HEK293T (cell line): ENCODE measurements around the gene GALP.
"Not testable (repeated sequence)": the region's sequence is repeated elsewhere in the genome, so short reads cannot be mapped to it uniquely, and the experiment has no call there.

ENCODE experiments used
- CTCF ChIA-PET: fragments of 350-600 bp; formaldehyde crosslinking; extraction: SDS; loops from one replicate; lab custom pipeline; 2021; ENCODE audit warnings: antibody characterized with exemption, inconsistent platforms; lab: Yijun Ruan, JAX
- POLR2A ChIA-PET: fragments of 350-600 bp; formaldehyde crosslinking; extraction: SDS; loops from one replicate; lab custom pipeline; 2020; ENCODE audit warnings: antibody characterized with exemption, inconsistent platforms; lab: Yijun Ruan, JAX
- DNase-seq: peaks from one replicate; pipeline ENCODE4 v3.0.0; 2012; ENCODE audit warnings: mixed read lengths; ENCODE audit errors: extremely low spot score
- ARNT ChIP-seq: fragments of 450-650 bp; IDR thresholded peaks from 2 replicates; pipeline ENCODE4 v1.6.1; 2017; ENCODE audit warnings: mild to moderate bottlenecking
- BHLHE40 ChIP-seq: fragments of 450-650 bp; IDR thresholded peaks from 2 replicates; pipeline ENCODE4 v1.6.1; 2016; ENCODE audit warnings: mild to moderate bottlenecking, moderate library complexity, borderline replicate concordance
- CTBP1 ChIP-seq: fragments of 450-650 bp; IDR thresholded peaks from 2 replicates; pipeline ENCODE4 v1.6.1; 2016; ENCODE audit warnings: borderline replicate concordance
- ELF4 ChIP-seq: fragments of 450-650 bp; IDR thresholded peaks from 2 replicates; pipeline ENCODE4 v1.6.1; 2017; ENCODE audit warnings: antibody characterized with exemption
- FOXA1 ChIP-seq: fragments of 450-650 bp; IDR thresholded peaks from 2 replicates; pipeline ENCODE4 v1.6.1; 2016; ENCODE audit warnings: mild to moderate bottlenecking
- FOXK2 ChIP-seq: fragments of 450-650 bp; IDR thresholded peaks from 2 replicates; pipeline ENCODE4 v1.6.1; 2016; ENCODE audit warnings: mild to moderate bottlenecking
- FOXM1 ChIP-seq: fragments of 450-650 bp; IDR thresholded peaks from 2 replicates; pipeline ENCODE4 v1.6.1; 2017; ENCODE audit warnings: mild to moderate bottlenecking, borderline replicate concordance
- HDGF ChIP-seq: fragments of 450-650 bp; IDR thresholded peaks from 2 replicates; pipeline ENCODE4 v1.6.1; 2017; ENCODE audit warnings: antibody characterized with exemption, borderline replicate concordance
- L3MBTL2 ChIP-seq: fragments of 450-650 bp; conservative IDR thresholded peaks from 2 replicates; pipeline ENCODE4 v1.6.1; 2016; ENCODE audit warnings: mild to moderate bottlenecking
- LEF1 ChIP-seq: fragments of 450-650 bp; IDR thresholded peaks from 2 replicates; pipeline ENCODE4 v1.6.1; 2017; ENCODE audit warnings: mild to moderate bottlenecking, borderline replicate concordance
- NFRKB ChIP-seq: fragments of 450-650 bp; IDR thresholded peaks from 2 replicates; pipeline ENCODE4 v1.6.1; 2016; ENCODE audit warnings: mild to moderate bottlenecking, moderate library complexity
- SP1 ChIP-seq: fragments of 450-650 bp; IDR thresholded peaks from 2 replicates; pipeline ENCODE4 v1.6.1; 2017
- SUZ12 ChIP-seq: fragments of 450-650 bp; IDR thresholded peaks from 2 replicates; pipeline ENCODE4 v1.6.1; 2016; ENCODE audit warnings: mild to moderate bottlenecking
- TARDBP ChIP-seq: fragments of 450-650 bp; IDR thresholded peaks from 2 replicates; pipeline ENCODE4 v1.6.1; 2016
- ZNF384 ChIP-seq: fragments of 450-650 bp; IDR thresholded peaks from 2 replicates; pipeline ENCODE4 v1.6.1; 2016
- TF ChIP-seq, protein P1 (sequence below): fragments of 450-650 bp; IDR thresholded peaks from 2 replicates; pipeline ENCODE4 v1.6.1; 2016

Gene GALP

DNA sequence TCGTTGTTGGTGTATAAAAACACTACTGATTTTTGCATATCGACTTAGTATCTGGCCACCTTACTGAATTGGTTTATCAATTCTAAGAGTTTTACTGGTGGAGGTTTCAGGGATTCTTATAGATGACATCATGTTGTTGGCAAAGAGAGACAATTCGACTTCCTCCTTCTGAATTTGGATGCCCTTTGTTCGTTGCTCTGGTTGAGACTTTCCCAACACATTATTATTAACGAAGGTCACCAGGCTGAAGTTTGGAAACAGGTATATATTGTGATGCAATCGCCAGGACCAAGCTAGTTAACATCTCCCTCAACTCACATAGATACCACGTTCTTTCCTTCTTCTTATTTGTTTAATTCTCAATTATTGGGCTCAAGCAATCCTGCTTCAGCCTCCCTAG is 23.9 kb downstream of the GALP start:
- CTCF ChIA-PET, result no interaction called here
- POLR2A ChIA-PET, result no interaction called here
- no peak for DNase-seq
- TF ChIP-seq HDGF (no peak), BHLHE40 (no peak)

DNA sequence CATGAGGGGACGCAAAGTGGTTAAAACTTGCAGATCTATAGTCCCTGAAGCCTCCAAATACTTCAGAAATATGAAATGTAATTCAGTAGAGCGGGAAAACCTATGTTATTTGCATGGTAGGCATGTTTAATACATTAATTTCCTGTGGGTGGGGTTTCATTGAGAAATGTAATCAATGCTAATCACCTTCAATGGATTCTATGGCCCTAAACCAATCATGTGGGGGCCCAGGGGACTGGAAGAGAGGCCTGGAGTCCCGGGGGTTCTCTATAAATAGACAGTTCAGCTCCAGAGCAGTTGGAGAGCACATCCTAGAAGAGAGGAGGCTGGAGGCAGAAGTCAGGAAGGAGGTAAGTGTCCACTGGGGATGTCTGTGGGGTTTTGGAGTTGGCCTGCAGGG is 26.2 kb downstream of the GALP start, which contains the start of gene ZSCAN5C:
Gene ZSCAN5C (plus strand): TSS at position 301 of the 400 bp plus-strand sequence. CDS start 3,641 bp downstream, outside the sequence.
- CTCF ChIA-PET, result no interaction called here
- no peak for DNase-seq
- POLR2A ChIA-PET, result no interaction called here
- no peak for TF ChIP-seq L3MBTL2
- no peak for TF ChIP-seq TARDBP

DNA sequence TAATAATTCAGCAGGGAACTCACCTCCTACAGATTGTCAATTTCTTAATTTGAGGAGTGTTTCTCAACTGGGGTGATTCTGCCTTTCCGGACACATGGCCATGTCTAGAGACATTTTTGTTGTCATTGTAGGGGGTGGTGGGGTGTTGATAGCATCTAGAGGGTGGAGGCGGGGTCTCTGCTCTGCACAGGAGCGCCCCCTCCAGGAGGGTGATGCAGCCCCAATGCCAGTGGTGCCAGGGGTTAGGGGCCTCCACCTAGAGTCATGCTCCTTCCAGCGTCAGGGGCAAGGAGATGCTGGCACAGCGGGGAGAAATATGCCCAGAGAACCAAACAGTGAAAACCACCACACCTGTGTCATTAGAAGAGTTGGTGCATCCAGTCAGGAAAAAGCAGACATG is 31.8 kb downstream of the GALP start:
- POLR2A ChIA-PET, CTCF ChIA-PET, DNase-seq: not testable (repeated sequence)

DNA sequence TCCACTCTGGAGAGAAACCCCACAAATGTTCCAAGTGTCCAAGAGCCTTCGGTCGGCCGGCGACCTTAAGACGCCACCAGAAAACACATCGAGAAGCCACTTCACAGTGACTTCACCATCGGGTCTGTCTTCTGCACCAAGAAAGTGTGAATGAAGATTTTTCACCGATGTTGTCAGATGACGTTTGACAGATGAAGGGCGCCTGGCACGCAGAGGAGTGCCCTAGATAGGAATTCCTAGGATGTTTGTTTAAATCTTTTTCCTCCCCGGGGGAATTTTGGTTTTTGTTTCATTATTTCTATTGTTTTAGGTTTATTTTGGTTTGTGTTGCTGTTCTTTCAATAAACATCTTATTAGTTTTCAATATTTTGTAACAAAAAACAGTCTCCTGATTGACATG is 33.3 kb downstream of the GALP start:
- TF ChIP-seq ELF4 (no peak), FOXA1 (no peak), TARDBP (no peak), L3MBTL2 (no peak), HDGF (no peak), SP1 (no peak), ZNF384 (no peak), BHLHE40 (no peak), SUZ12 (no peak), FOXK2 (no peak), ARNT (no peak), CTBP1 (no peak), NFRKB (no peak)
- TF ChIP-seq, protein P1, sequence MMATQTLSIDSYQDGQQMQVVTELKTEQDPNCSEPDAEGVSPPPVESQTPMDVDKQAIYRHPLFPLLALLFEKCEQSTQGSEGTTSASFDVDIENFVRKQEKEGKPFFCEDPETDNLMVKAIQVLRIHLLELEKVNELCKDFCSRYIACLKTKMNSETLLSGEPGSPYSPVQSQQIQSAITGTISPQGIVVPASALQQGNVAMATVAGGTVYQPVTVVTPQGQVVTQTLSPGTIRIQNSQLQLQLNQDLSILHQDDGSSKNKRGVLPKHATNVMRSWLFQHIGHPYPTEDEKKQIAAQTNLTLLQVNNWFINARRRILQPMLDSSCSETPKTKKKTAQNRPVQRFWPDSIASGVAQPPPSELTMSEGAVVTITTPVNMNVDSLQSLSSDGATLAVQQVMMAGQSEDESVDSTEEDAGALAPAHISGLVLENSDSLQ, result no peak
- no peak for DNase-seq
- ChIA-PET POLR2A (no interaction called here), CTCF (no interaction called here)

DNA sequence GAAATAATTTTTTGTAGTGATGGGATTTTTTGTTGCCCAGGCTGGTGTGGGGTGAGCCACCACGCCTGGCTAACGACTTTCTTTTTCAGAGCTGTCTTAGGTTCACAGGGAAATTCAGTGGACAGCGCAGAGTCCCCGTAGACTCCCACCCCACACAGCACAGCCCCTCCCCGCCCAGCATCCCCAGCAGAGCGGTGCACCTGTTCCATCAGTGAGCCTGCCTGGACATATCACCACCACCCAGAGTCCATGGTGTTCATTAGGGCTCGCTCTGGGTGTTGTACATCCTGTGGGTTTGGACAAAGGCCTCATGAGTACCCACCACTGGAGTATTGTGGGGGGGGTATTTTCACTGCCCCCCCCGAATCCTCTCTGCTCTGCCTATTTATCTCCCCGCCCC is 34.2 kb downstream of the GALP start:
- POLR2A ChIA-PET, CTCF ChIA-PET: not testable (repeated sequence)

DNA sequence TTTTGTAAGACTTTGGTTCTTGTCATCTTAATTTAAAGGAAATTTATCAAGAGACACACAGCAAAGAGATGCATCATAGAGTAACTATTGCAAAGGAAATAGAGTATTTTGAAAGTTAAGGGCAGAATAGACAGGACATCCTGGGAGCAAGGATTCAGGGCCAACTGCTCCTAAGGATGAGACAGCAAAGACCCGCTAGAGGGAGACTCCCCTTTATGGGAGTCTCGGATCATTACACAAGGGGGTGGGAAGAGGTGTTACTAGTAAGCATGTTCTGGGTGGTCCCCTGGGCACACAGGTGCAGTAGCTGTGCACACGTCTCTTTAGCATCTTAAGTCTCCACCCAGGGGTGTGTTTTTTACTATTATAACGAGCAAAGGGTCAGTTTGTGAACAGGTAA is 35.9 kb downstream of the GALP start:
- POLR2A ChIA-PET, result no interaction called here
- CTCF ChIA-PET, result no interaction called here
- TF ChIP-seq BHLHE40 (no peak), FOXM1 (no peak), FOXK2 (no peak), HDGF (no peak), SUZ12 (no peak), LEF1 (no peak), ZNF384 (no peak), ARNT (no peak), TARDBP (no peak), CTBP1 (no peak), NFRKB (no peak), L3MBTL2 (no peak)
- TF ChIP-seq, protein P1, result no peak
- DNase-seq, result no peak

More for the DNA sequence above, 34.2 kb downstream of the GALP start:
- not testable (repeated sequence) for DNase-seq

DNA sequence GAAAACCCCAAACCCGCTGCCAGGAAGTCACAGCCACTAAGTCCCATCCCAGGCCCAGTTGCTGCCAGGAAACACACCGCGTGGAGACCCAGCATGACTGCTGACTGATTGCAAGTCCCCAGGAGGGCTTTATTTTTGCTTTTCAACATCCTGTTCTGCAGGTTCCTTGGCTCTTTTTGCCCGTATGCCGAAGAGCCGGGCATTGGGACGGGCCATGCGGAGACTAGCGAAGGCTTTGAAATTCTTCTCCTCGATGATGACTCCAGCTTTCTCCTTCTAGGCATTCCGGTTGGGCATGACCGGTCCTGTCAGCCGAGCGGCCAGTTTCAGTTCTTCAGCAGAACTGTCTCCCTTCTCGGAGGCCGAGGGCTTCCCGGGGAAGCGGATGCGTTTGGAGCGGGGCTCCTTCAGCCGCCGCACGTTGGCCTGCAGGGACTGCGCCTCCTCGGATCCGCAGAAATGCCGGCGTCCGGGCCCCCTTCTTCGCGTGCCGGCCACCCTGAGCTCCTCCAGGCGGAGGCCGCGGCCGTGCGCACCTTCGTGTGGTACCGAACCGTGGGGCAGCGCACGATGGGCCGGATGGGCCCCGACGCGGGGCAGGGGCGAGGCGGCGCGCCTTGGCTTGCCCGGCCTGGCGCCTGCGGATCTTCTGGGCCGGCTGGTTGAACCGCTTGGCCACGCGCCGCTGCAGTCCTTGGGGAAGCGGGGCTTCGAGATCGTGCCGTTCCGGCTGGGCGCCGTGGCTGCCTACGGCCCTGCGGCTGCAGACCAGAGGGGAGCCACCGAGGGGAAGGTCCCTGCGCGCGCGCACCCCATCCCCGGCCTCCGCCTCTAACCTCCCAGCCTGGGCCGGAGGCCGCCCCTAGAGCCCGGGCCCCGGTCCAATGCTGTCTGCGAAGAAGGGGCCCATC is 41.5 kb downstream of the GALP start:
- POLR2A ChIA-PET, result no interaction called here
- no peak for TF ChIP-seq ELF4
- no peak for TF ChIP-seq FOXM1
- no peak for TF ChIP-seq SUZ12
- TF ChIP-seq CTBP1, result no peak
- TF ChIP-seq L3MBTL2, result no peak
- no peak for TF ChIP-seq HDGF
- TF ChIP-seq FOXA1, result no peak
- TF ChIP-seq SP1, result no peak
- TF ChIP-seq BHLHE40, result no peak
- no peak for DNase-seq
- CTCF ChIA-PET, result no interaction called here

DNA sequence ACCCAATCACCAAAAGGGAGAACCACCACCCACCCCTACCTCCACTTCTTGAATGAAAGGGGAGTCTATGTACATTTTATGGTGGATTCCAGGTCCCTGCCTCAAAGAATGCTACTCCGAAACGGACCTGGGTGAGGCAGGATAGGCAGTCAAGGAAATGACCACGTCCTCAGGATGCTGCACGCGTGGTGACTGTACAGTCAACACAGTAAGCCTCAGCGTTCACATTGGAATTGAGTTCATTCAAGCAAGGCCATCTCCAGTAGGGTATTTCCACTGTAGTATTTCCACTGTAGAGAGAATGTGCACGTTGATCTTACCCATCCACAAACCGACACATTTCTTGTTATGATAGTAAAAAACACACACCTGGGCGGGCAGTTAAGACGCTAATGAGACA is 43.2 kb downstream of the GALP start:
- TF ChIP-seq ZNF384 (no peak), FOXK2 (no peak), LEF1 (no peak), FOXA1 (no peak), FOXM1 (no peak), CTBP1 (no peak)
- CTCF ChIA-PET, result no interaction called here
- POLR2A ChIA-PET, result no interaction called here
- DNase-seq, result no peak

DNA sequence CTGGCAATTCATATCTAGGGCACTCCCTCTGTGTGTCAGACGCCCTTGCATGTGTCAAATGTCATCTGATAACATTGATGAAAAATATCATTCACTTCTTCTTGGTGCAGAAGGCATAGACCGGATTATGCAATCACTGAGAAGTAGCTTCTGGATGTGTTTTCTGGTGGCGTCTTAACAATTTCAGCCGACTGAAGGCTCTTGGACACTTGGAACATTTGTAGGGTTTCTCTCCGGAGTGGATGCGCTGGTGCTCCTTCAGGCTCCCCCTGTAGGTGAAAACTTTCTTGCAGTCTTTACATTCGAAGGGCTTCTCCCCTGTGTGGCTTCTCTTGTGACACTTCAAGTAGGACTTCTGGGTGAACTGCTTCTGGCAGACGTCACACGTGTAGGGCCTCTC is 45.6 kb downstream of the GALP start:
- DNase-seq, POLR2A ChIA-PET, CTCF ChIA-PET: not testable (repeated sequence)
